SU-DHL-6 (cell line): Measurements from ENCODE around the gene PKN2.

Source experiments
- H2AFZ ChIP-seq: fragments of 200-600 bp; sonication (generic); 2 replicates; pipeline ENCODE4 v1.6.1; 2014; ENCODE audit warnings: low read depth, mild to moderate bottlenecking, moderate library complexity, mixed read lengths, antibody characterized with exemption, low read length; ENCODE audit not compliant: severe bottlenecking
- H3F3A ChIP-seq: fragments of 200-600 bp; shearing (Covaris generic); 2 replicates; pipeline ENCODE4 v1.6.0; 2016; ENCODE audit warnings: antibody characterized with exemption, mild to moderate bottlenecking; ENCODE audit not compliant: insufficient read depth
- H3K27ac ChIP-seq: fragments of 200-600 bp; sonication (generic); 2 replicates; pipeline ENCODE4 v1.5.1; 2016; ENCODE audit warnings: low read depth, mild to moderate bottlenecking, low read length, moderate library complexity, mixed read lengths
- H3K27me3 ChIP-seq: fragments of 200-600 bp; sonication (generic), shearing (Covaris generic); 2 replicates; pipeline ENCODE4 v1.6.0; 2014; ENCODE audit warnings: mild to moderate bottlenecking, low read length
- H3K36me3 ChIP-seq: fragments of 200-600 bp; sonication (generic); 2 replicates; pipeline ENCODE4 v1.6.1; 2014; ENCODE audit warnings: mild to moderate bottlenecking, low read length, mixed read lengths
- H3K4me2 ChIP-seq: fragments of 300-600, 200-600 bp; shearing (Covaris generic), sonication (generic); 2 replicates; pipeline ENCODE4 v1.6.0; 2014; ENCODE audit warnings: low read length, low read depth, mild to moderate bottlenecking; ENCODE audit not compliant: poor library complexity, severe bottlenecking
- H3K4me3 ChIP-seq: fragments of 200-600 bp; sonication (generic); 2 replicates; pipeline ENCODE4 v1.5.1; 2014; ENCODE audit warnings: antibody characterized with exemption, low read length, mild to moderate bottlenecking, mixed read lengths; ENCODE audit not compliant: insufficient read depth, poor library complexity, severe bottlenecking
- H3K79me2 ChIP-seq: fragments of 200-600 bp; sonication (generic); 2 replicates; pipeline ENCODE4 v1.6.1; 2014; ENCODE audit warnings: mild to moderate bottlenecking, low read length, moderate library complexity; ENCODE audit not compliant: insufficient read depth
- H3K9ac ChIP-seq: fragments of 200-600 bp; sonication (generic); 2 replicates; pipeline ENCODE4 v1.7.0; 2014; ENCODE audit warnings: mild to moderate bottlenecking, low read length
- H3K9me2 ChIP-seq: fragments of 200-600 bp; sonication (generic); replicated peaks from 2 replicates; pipeline ENCODE4 v1.6.1; 2014; ENCODE audit warnings: low read length; ENCODE audit not compliant: insufficient read depth
- H3K9me3 ChIP-seq: fragments of 200-600 bp; sonication (generic); 2 replicates; pipeline ENCODE4 v1.6.1; 2014; ENCODE audit warnings: low read length, mixed read lengths; ENCODE audit not compliant: insufficient read depth
- H4K20me1 ChIP-seq: fragments of 200-600 bp; sonication (generic); 2 replicates; pipeline ENCODE4 v1.6.1; 2014; ENCODE audit warnings: low read depth, mild to moderate bottlenecking, antibody characterized with exemption, low read length, moderate library complexity, mixed read lengths
- EZH2phosphoT487 ChIP-seq: fragments of 200-600 bp; sonication (generic), shearing (Covaris generic); conservative IDR thresholded peaks from 2 replicates; pipeline ENCODE4 v1.6.1; 2018; ENCODE audit warnings: mild to moderate bottlenecking, antibody characterized with exemption, low read length, moderate library complexity, mixed read lengths
- TF ChIP-seq, protein P1 (sequence below): fragments of 200-600 bp; sonication (generic); IDR thresholded peaks from one replicate; pipeline ENCODE4 v1.5.1; 2017; ENCODE audit warnings: antibody characterized with exemption, mild to moderate bottlenecking, low read length, moderate library complexity; ENCODE audit not compliant: insufficient read depth, poor library complexity, severe bottlenecking

PKN2 gene

DNA sequence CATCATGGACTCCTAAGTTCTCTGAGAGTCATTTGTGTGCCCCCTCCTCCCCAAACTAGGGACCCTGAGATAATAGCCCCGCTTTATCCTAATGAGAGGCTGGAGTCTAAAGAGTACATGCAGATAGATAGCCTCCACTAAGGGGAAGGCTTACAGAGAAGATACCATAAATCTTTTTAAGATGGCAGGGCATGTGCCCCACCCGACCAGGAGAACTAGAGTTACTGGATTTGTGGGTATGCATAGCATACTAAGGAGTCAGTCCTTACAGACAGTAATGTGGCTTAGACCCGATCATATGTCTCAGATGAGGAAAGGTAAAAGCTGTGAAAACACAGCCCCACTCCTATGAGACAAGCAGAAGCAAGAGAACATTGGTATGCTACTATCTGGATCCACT lies 25.7 kb upstream of the PKN2 start:
- H3K36me3 ChIP-seq, result no peaks in the 10 kb centered on the region
- no peaks in the 10 kb centered on the region for H3K9me2 ChIP-seq
- no peaks in the 10 kb centered on the region for H3K9me3 ChIP-seq
- H3F3A ChIP-seq, result no peaks in the 10 kb centered on the region
- TF ChIP-seq EZH2phosphoT487, result no peak
- TF ChIP-seq, protein P1, sequence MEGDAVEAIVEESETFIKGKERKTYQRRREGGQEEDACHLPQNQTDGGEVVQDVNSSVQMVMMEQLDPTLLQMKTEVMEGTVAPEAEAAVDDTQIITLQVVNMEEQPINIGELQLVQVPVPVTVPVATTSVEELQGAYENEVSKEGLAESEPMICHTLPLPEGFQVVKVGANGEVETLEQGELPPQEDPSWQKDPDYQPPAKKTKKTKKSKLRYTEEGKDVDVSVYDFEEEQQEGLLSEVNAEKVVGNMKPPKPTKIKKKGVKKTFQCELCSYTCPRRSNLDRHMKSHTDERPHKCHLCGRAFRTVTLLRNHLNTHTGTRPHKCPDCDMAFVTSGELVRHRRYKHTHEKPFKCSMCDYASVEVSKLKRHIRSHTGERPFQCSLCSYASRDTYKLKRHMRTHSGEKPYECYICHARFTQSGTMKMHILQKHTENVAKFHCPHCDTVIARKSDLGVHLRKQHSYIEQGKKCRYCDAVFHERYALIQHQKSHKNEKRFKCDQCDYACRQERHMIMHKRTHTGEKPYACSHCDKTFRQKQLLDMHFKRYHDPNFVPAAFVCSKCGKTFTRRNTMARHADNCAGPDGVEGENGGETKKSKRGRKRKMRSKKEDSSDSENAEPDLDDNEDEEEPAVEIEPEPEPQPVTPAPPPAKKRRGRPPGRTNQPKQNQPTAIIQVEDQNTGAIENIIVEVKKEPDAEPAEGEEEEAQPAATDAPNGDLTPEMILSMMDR, result no peak
- H3K27me3 ChIP-seq, result no peaks in the 10 kb centered on the region
- H4K20me1 ChIP-seq, result no peaks in the 10 kb centered on the region
- no peak overlapping the region for H3K4me3 ChIP-seq
- no peak overlapping the region for H2AFZ ChIP-seq
- no peak overlapping the region for H3K9ac ChIP-seq
- H3K4me2 ChIP-seq, result no peak overlapping the region
- no peaks in the 10 kb centered on the region for H3K79me2 ChIP-seq
- H3K27ac ChIP-seq, result no peak overlapping the region

DNA sequence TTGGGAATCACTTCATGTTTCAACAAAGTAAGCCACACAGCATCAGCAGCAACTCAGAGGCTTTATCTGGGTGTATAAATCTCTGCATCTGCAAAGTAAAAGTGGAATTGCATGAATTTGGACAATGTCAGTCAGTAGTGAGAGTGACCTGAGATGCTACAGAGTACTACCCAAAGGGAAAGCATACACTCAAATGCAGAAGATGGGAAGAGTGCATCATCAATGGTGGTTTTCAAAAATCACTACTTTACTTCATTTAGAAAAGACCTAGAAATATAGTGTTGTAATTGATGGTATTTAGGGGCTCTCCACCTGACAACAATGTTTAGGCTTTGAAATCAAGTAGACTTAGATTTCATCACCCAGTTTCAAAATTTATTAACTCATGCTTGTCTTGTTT lies 24.5 kb upstream of the PKN2 start:
- H3K4me2 ChIP-seq, result no peak overlapping the region
- H4K20me1 ChIP-seq, result no peaks in the 10 kb centered on the region
- no peaks in the 10 kb centered on the region for H3K36me3 ChIP-seq
- H3K79me2 ChIP-seq, result no peaks in the 10 kb centered on the region
- no peaks in the 10 kb centered on the region for H3K27me3 ChIP-seq
- no peak overlapping the region for H3K4me3 ChIP-seq
- no peak overlapping the region for H3K9ac ChIP-seq
- H3K9me2 ChIP-seq, result no peaks in the 10 kb centered on the region
- no peak overlapping the region for H3K27ac ChIP-seq
- H3F3A ChIP-seq, result no peaks in the 10 kb centered on the region
- H2AFZ ChIP-seq, result no peak overlapping the region
- TF ChIP-seq EZH2phosphoT487, result no peak
- TF ChIP-seq, protein P1, result no peak
- H3K9me3 ChIP-seq, result no peaks in the 10 kb centered on the region

DNA sequence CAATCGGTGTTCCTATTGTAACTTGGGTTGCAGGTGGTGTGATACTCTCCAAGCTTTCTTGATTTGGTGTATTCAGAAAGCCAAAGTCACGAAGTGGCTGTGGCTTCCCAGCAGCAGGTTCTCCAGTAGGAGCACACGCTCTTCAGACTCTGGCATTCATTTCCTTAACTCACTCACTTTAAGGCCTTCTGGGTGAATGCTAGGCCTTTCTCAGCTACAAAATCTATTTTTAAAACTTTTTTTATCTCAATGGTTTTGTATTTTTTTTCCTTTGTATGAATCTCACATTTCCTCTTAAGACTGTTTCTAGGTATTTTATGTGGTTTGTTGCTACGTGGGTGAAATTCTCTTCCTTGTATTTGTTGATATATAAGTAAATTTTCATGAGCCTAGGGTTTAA lies 22.9 kb upstream of the PKN2 start:
- H3K27ac ChIP-seq, result no peak overlapping the region
- H3K36me3 ChIP-seq, result no peaks in the 10 kb centered on the region
- no peaks in the 10 kb centered on the region for H3K9me3 ChIP-seq
- no peak overlapping the region for H2AFZ ChIP-seq
- no peaks in the 10 kb centered on the region for H3F3A ChIP-seq
- TF ChIP-seq, protein P1, result no peak
- no peak for TF ChIP-seq EZH2phosphoT487
- H3K4me3 ChIP-seq, result no peak overlapping the region
- H3K79me2 ChIP-seq, result no peaks in the 10 kb centered on the region
- no peaks in the 10 kb centered on the region for H3K27me3 ChIP-seq
- no peak overlapping the region for H3K9ac ChIP-seq
- no peaks in the 10 kb centered on the region for H4K20me1 ChIP-seq
- H3K4me2 ChIP-seq, result no peak overlapping the region
- H3K9me2 ChIP-seq, result no peaks in the 10 kb centered on the region
